ENCODE measurements around the gene FAM13C.
"Not testable (repeated sequence)": the region's sequence is repeated elsewhere in the genome, so short reads cannot be mapped to it uniquely, and the experiment has no call there.

The FAM13C gene

DNA sequence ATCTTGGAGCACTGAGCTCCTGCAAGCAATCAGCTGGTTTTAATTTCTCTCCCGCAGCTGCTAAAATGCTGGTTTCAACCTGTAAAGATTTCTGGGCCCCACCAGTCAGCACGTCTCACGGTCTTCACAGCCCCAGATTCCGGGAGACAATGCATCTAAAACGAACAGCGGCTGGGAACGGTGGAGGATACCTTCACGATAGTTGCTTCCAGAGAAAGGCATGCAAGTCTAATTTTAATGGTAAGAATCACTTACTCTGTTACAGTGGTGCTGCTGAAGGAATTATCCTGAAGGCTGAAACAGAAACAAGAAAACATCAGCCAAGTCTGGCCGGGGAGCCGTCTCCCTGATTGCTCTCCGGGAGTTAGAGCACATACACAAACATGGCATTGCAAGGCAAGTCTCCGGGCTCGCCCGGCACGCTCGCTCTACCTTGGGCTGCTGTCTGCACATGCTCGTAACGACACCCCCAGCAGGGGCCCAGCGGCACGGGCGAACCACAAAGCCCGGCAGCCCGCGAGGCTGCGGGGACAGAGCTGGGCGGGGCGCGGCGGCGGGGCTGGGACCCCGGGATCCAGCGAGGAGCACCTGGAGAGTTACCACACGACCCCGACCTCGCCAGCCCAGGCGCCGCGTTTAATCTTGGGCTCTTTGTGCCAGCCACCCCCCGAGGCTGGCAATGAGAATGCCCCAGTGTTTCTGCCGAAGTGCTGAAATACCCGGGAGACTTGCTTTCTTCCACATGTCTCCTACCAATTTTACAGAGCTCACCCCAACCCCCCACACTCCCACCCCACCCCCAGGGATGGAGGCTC lies at the start of gene FAM13C:
FAM13C (minus strand) TSS at position 406 of the 815 bp plus-strand sequence; CDS start at position 317, 89 bp downstream.
- no peak for FAIRE-seq

DNA sequence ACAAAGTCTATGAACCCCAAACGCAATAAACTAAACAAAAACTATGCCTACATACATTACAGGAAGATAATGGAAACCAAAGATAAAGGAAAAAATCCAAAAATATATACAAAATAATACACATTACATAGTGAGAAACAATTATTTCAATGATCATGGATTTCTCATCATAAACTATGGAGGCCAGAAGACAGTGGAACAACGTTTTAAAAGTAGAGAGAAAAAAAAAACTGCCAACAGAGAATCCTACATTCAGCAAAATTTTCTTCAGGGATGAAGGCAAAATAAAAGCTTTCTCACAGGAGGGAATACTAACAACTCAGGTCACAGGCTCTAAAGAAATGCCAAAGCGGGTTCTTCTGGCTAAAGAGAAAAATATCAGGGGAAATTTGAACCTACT lies 42.9 kb upstream of the FAM13C start:
- no peak for FAIRE-seq

DNA sequence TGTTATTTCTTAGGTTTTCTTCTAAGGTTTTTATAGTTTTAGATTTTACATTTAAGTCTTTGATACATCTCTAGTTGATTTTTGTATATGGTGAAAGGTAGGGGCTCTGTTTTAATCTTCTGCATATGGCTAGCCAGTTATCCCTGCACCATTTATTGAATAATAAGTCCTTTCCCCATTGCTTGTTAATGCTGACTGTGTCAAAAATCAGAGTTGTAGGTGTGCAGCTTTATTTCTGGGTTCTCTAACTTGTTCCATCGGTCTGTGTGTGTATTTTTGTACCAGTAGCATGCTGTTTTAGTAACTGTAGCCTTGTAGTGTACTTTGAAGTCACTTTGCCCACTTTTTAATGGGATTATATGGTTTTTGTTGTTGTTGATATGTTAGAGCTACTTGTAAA lies 37.9 kb upstream of the FAM13C start:
- FAIRE-seq: no peak

- FAIRE-seq: not testable (repeated sequence)
Observed at GRCh38 chr10:59399329-59399728, 37.0 kb upstream of the FAM13C start.

DNA sequence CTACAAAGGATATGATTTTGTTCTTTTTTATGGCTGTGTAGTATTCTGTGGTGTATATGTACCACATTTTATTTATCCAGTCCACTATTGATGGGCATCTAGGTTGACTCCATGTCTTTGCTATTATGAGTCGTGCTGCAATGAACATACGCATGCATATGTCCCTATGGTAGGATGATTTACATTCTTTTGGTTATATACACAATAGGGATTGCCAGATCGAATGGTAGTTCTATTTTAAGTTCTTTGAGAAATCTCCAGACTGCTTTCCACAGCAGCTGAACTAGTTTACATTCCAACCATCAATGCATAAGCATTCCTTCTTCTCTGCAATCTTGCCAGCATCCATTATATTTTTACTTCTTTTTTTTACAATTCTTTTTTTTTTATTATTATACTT lies 35.6 kb upstream of the FAM13C start:
- no peak for FAIRE-seq

DNA sequence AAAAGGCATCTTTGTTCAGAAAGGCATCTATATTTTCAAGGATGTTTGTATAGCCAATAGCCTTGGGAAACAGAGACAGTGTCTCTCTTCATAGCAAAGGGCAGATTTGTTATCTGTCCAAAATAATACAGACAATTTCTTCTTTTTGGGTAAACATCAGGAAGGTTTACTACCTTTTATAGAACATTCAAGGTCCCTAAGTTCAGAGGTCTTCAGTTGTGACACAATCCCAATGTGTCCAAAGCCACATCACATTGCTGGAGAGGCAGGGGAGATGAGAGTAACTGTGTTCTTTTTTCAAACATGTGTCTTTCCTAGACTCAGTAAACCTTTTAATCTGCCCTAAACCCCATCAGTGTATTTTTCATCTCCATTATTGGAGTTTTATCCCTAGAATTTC lies 33.6 kb upstream of the FAM13C start:
- FAIRE-seq: no peak

- no peak for FAIRE-seq
Observed at GRCh38 chr10:59393349-59393748, 31.0 kb upstream of the FAM13C start.

DNA sequence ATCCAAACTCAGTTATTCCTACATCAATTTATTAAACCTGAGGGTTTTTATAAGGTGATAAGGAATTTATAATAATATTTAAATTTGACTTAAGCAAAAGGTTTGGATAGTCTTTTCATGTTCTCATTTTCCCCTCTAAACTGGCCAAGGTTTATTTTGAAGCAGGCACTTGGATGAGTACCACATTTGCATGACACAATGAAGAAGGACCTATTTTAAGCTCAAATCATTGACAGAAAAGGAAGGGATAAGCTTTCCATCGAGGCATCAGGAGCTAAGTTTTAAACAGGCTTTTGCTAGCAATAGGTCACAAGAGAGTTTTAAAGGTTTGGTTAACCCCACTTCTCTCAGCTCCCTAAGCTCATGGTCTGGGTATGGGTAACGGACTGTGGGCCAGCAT lies 28.7 kb upstream of the FAM13C start:
- FAIRE-seq: no peak

DNA sequence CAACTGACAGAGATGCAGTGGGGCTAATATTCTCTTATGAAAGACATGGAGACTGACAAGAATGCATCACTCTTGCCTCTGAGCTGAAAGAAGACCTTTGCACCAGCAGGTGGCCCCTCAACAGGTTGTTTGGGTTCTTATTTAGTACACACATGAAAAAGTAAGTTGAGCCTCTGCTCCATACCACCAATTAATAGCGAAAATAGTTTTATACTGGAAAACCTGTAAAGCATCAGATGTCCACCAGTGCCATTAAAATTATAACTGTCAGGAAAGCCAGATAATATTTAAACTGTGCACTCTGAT lies 26.3 kb upstream of the FAM13C start:
- FAIRE-seq: no peak

DNA sequence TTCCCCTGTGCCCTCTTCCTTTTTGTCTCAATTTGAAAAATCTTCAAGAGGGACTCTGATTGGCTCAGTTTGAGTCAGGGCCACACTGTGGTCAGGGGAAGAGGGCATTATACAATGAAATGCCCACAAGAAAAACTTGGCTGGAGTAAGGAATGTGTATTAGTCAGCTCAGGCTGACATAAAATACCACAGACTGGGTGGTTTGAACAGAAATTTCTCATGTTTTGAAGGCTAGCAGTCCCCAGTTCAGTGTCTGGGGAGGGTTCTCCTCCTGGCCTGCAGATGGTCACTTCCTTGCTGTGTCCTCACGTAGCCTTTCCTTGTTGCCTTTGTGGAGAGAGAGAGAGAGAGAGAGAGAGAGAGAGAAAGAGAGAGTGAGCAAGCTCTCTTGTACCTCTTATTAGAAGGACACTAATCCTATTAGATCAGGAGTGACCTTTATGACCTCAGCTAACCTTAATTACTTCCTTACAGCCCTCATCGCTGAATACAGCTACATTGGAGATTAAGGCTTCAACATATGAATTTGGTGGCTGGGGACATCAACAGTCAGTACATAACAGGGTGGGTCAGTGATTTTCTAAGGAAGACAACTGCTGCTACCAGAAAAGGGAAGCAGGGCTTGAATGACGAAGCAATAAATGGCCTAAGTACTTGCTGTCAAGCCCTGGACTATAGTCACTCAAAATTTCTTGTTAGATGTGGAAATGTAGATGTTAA lies 25.8 kb upstream of the FAM13C start:
- no peak for FAIRE-seq

DNA sequence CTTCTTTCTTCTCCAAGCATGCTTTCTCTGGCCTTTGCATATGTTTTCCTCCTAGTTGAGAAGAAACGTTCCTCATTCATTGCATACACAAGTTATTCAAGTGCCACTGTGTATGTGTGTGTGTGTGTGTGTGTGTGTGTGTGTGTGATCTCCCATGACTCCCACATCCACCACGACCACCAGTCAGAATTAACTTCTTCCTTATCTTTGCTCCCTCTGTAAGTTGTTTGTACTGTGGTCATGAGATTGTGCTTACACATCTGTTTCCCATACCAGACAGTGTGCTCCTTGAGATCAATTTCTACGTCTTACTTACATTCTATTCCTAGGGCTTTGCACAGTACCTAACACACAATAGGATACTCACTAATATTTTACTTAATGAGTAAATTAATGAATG lies 22.4 kb upstream of the FAM13C start:
- FAIRE-seq: no peak

DNA sequence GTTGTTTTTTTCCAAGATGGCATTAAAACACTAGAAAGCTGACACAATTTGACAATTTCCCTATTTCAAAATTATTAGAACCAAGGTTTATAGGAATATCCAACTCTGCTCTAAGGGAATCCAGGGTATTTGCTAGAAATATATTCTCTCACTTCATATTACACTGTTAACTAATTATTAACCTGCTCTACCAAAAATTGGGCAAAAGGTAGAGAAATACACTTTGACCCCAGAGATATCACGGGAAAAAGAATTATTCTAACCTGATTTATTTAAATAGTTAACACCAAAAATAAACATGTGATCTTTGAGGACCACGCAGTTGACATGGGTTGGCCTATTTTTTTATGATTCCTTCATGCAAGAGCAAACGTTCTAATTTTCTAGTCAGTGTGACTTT lies 21.6 kb upstream of the FAM13C start:
- no peak for FAIRE-seq

- no peak for FAIRE-seq
Observed at GRCh38 chr10:59383436-59383835, 21.1 kb upstream of the FAM13C start.

- no peak for FAIRE-seq
Observed at GRCh38 chr10:59382831-59383295, 20.5 kb upstream of the FAM13C start.

- no peak for FAIRE-seq
Observed at GRCh38 chr10:59381687-59382086, 19.3 kb upstream of the FAM13C start.

DNA sequence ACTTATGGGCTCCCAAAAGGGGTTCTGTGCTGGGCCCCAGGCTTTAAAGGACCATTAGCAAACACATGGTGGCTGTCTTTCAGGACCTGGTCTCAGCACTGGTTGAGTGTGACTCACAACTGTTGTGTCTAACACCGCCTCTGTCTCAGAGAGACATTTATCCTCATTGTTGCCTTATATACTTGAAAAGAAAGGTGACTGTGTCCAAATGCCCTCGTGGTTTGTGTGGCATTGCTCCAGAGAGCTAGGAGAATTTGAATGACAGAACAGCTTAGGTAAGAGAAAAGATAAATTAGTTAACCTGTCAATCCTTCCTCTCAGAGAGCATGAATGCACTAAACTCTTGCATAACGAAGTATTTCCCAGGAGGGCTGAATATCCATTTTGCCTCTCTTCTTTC lies 14.5 kb upstream of the FAM13C start:
- FAIRE-seq: no peak

DNA sequence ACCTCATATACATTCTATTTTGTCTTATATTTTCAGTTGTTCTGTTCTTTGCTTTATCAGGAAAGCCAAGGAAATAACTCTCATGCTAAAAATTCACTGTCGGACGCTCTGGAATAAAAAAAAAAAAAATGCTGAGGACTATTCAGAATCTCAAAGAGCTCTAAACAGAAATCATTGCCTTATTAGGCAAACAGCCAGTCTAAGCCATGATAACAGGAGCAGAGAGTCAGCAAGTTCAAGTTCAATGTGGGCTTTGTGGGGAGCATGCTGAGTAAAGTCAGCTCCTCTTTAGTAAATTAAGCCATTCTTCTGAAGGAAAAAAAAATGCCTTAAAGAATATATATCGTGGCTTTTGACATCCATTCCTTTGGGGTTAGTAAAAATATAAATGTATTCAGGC lies 13.6 kb upstream of the FAM13C start:
- no peak for FAIRE-seq

GRCh38 chr10:59374916-59375315 lies 12.6 kb upstream of the FAM13C start:
- no peak for FAIRE-seq

- FAIRE-seq: no peak
Observed at GRCh38 chr10:59373071-59373470, 10.7 kb upstream of the FAM13C start.

DNA sequence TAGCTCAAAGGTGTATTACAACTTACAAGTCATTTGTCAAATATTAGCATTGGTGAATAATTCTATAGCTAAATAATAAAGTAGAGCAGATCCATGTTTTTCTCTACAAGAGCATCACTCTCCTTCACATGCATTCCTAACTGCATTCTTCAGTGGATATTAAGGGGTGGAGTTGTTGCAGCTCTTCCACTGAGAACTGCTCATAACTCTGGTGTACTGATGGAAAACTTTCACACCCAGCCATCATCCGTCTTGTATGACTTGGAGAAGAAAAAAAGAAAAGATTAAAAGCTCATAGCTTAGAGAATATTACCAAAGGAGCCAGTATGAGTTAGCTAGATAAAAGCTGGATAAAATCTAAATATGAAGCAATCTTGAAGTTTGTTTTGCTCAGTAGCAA lies 10.2 kb upstream of the FAM13C start:
- no peak for FAIRE-seq

DNA sequence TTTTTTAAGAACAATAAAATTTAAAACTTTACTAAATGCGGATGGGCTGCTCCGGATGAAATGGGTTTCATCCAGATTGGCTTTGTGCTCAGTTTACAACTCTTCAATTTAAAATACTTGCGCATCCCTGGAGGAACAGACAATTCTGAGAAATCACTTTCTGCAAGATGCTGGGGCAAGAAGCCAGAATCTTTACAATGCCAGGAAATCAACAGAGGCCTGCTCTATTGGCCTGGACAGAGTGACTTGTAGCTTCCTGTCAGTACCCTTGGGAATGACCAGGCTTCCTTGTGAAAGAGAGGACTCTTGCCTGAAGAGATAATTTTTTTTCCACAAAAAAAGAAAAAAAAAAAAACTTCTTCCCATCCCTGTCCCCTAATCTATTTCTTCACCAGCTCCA lies 3.9 kb upstream of the FAM13C start:
- FAIRE-seq: no peak

GRCh38 chr10:59363446-59363958 lies 1.2 kb upstream of the FAM13C start:
- FAIRE-seq: no peak

DNA sequence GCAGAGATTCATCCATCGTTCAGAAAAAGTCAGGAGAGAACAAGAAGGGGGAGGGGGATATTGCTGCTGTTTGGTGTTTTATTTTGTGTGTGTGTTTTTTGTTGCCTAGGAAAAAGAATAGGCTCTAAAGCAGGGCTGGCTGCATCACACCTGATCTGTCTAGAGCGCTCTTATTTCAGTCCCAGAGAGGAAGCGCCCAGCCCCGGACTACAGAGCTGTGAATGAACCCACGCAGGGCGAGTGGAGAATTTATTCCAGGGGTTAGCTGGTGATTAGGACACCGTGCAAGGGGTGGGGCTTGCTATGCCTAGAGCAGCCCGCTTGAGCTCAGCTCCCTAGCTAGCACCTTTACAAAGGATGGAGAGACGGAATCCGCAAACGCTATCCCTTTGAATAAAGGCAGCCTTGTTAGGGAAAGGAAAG lies 621 bp upstream of the FAM13C start:
- FAIRE-seq: no peak

- FAIRE-seq: no peak
Observed at GRCh38 chr10:59361663-59362143, 646 bp downstream of the FAM13C start.
